ENCODE data around the gene RAP2C.

DNA sequence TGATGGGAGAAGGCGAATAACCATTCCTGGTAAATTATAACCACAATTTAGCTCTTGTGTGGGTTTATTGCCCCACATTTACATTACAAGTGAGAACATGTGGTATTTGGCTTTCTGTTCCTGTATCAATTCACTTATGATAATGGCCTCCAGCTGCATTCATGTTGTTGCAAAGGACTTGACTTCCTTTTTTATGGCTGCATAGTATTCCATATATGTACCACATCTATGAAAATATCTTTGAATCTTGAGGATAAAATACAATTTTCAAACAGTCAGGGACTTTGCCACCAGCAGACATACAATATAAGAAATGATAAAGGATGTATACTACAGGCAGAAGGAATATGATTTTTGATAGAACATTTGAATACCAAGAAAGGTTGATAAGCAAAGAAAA, 27.3 kb downstream of the RAP2C start:
- TF ChIP-seq, protein P1, sequence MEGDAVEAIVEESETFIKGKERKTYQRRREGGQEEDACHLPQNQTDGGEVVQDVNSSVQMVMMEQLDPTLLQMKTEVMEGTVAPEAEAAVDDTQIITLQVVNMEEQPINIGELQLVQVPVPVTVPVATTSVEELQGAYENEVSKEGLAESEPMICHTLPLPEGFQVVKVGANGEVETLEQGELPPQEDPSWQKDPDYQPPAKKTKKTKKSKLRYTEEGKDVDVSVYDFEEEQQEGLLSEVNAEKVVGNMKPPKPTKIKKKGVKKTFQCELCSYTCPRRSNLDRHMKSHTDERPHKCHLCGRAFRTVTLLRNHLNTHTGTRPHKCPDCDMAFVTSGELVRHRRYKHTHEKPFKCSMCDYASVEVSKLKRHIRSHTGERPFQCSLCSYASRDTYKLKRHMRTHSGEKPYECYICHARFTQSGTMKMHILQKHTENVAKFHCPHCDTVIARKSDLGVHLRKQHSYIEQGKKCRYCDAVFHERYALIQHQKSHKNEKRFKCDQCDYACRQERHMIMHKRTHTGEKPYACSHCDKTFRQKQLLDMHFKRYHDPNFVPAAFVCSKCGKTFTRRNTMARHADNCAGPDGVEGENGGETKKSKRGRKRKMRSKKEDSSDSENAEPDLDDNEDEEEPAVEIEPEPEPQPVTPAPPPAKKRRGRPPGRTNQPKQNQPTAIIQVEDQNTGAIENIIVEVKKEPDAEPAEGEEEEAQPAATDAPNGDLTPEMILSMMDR (conservative IDR thresholded peaks at IDR 0.05), result no peak
- TF ChIP-seq ZFX (IDR thresholded peaks at IDR 0.05), result no peak
